HEK293 (cell line): ENCODE data around the gene TDRD5.

Experiments used
- CTCF ChIP-seq: fragments of 450-650 bp; formaldehyde crosslinking; IDR thresholded peaks from 2 replicates; pipeline ENCODE4 v1.5.1; 2016; ENCODE audit warnings: missing biosample characterization, missing genetic modification characterization
- GFI1B ChIP-seq: fragments of 450-650 bp; formaldehyde crosslinking; IDR thresholded peaks from 2 replicates; pipeline ENCODE4 v1.5.1; 2016; ENCODE audit warnings: missing biosample characterization, missing genetic modification characterization
- GLIS2 ChIP-seq: fragments of 450-650 bp; formaldehyde crosslinking; IDR thresholded peaks from 2 replicates; pipeline ENCODE4 v1.5.1; 2016; ENCODE audit warnings: missing biosample characterization, missing genetic modification characterization
- TCF7L2 ChIP-seq: IDR thresholded peaks from 2 replicates; pipeline ENCODE4 v1.6.1; 2011; ENCODE audit warnings: low read depth, mild to moderate bottlenecking, inconsistent platforms, low read length, moderate library complexity, borderline replicate concordance
- ZBTB26 ChIP-seq: fragments of 450-650 bp; formaldehyde crosslinking; optimal IDR thresholded peaks from 2 replicates; pipeline ENCODE3; 2016; ENCODE audit warnings: missing biosample characterization, mild to moderate bottlenecking, missing genetic modification characterization
- ZNF132 ChIP-seq: fragments of 450-650 bp; formaldehyde crosslinking; IDR thresholded peaks from 2 replicates; pipeline ENCODE4 v1.5.1; 2017; ENCODE audit warnings: missing biosample characterization, missing genetic modification characterization, borderline replicate concordance
- ZNF174 ChIP-seq: fragments of 450-650 bp; formaldehyde crosslinking; IDR thresholded peaks from 2 replicates; pipeline ENCODE4 v1.5.0; 2017; ENCODE audit warnings: missing biosample characterization, mild to moderate bottlenecking, missing genetic modification characterization
- ZNF274 ChIP-seq, 2 experiments: fragments of 200-500 bp in 1 of 2; fragments of 450-650 bp in 1 of 2; sonication (Bioruptor generic) in 1 of 2; formaldehyde crosslinking in 1 of 2; IDR thresholded peaks; 2 replicates each; pipeline versions ENCODE4 v1.5.1 to v1.6.1; 2014 to 2016; ENCODE audit warnings: borderline replicate concordance in 1 of 2, inconsistent platforms in 1 of 2, low read length in 1 of 2, missing biosample characterization in 1 of 2, missing genetic modification characterization in 1 of 2
- ZNF501 ChIP-seq: fragments of 450-650 bp; formaldehyde crosslinking; IDR thresholded peaks from 2 replicates; pipeline ENCODE4 v1.5.1; 2016; ENCODE audit warnings: missing biosample characterization, missing genetic modification characterization
- ZNF571 ChIP-seq: fragments of 450-650 bp; formaldehyde crosslinking; IDR thresholded peaks from 2 replicates; pipeline ENCODE4 v1.5.0; 2017; ENCODE audit warnings: missing biosample characterization, missing genetic modification characterization
- TF ChIP-seq, protein P1 (sequence below): fragments of 450-650 bp; formaldehyde crosslinking; IDR thresholded peaks from 2 replicates; pipeline ENCODE4 v1.5.1; 2016; ENCODE audit warnings: missing biosample characterization, missing genetic modification characterization
- TF ChIP-seq, protein P2 (sequence below): IDR thresholded peaks from 2 replicates; pipeline ENCODE4 v1.6.1; 2011; ENCODE audit warnings: mild to moderate bottlenecking, low read depth, low read length, borderline replicate concordance

DNA sequence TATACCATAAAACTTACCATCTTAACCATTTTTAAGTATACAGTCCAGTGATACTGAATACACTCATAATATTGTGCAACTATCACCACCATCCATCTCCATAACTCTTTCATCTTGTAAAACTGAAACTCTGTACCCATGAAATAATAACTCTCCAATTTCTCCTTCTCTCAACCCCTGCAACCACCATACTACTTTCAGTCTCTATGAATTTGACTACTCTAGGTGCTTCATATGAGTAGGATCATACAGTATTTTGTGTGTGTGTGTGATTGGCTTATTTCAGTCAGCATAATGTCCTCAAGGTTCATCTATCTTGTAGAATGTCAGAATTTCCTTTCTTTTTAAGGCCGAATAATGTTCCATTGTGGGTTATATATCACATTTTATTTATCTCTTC is 33.6 kb upstream of the TDRD5 start:
- TF ChIP-seq TCF7L2 (no peak), ZBTB26 (tag by site-specific recombination) (no peak), CTCF (no peak), ZNF132 (tag by site-specific recombination) (no peak), GLIS2 (tag by site-specific recombination) (no peak), GFI1B (tag by site-specific recombination) (no peak), ZNF571 (no peak), ZNF174 (no peak), ZNF501 (no peak), ZNF274 (IDR thresholded peaks at IDR 0.05; ENCODE audit: low read length) (no peak), ZNF274 (tag by site-specific recombination; IDR thresholded peaks at IDR 0.05; ENCODE audit: borderline replicate concordance) (no peak)
- TF ChIP-seq, protein P1, sequence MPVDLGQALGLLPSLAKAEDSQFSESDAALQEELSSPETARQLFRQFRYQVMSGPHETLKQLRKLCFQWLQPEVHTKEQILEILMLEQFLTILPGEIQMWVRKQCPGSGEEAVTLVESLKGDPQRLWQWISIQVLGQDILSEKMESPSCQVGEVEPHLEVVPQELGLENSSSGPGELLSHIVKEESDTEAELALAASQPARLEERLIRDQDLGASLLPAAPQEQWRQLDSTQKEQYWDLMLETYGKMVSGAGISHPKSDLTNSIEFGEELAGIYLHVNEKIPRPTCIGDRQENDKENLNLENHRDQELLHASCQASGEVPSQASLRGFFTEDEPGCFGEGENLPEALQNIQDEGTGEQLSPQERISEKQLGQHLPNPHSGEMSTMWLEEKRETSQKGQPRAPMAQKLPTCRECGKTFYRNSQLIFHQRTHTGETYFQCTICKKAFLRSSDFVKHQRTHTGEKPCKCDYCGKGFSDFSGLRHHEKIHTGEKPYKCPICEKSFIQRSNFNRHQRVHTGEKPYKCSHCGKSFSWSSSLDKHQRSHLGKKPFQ (tag by site-specific recombination): no peak
- TF ChIP-seq, protein P2, sequence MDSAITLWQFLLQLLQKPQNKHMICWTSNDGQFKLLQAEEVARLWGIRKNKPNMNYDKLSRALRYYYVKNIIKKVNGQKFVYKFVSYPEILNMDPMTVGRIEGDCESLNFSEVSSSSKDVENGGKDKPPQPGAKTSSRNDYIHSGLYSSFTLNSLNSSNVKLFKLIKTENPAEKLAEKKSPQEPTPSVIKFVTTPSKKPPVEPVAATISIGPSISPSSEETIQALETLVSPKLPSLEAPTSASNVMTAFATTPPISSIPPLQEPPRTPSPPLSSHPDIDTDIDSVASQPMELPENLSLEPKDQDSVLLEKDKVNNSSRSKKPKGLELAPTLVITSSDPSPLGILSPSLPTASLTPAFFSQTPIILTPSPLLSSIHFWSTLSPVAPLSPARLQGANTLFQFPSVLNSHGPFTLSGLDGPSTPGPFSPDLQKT: no peak
